ENCODE results near the gene POTEF.
"Not testable (repeated sequence)": the region's sequence is repeated elsewhere in the genome, so short reads cannot be mapped to it uniquely, and the experiment has no call there.

POTEF gene

DNA sequence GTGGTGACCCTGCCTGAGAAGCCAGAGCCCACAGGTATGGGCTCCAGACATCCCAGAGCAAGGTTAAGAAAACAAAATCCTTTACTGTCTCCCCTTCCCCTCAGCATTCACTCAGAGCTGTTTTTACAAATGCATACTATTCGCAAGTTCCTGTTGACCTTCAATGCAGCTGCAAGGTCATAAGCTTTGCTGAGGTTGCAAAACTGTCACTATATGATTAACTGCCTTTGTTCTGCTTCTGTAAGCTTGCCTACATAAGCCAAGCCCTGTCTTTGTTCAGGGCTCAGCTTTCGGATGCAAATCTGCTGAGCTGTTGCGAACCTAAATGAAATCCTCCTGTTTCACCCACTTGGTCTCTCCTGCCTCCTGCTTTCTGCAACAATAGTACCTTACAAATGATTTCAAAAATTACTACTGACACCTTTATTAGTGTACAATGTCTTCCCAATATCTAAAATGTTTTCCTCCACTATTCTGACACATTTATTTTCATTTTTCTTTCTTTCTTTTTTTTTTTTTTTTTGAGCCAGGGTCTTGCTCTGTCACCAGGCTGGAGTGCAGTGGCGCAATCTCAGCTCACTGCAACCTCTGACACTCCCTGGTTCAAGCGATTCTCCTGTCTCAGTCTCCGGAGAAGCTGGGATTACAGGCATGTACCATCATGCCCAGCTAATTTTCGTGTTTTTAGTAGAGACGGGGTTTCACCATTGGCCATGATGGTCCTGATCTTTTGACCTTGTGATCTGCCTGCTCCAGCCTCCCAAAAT lies 26.2 kb downstream of the POTEF start:
- DNase-seq = peak; percentile 0

- DNase-seq = not testable (repeated sequence)
Observed at GRCh38 chr2:130062645-130063044, 66.4 kb downstream of the POTEF start.

- DNase-seq = not testable (repeated sequence)
Observed at GRCh38 chr2:130059982-130060381, 69.0 kb downstream of the POTEF start.

DNA sequence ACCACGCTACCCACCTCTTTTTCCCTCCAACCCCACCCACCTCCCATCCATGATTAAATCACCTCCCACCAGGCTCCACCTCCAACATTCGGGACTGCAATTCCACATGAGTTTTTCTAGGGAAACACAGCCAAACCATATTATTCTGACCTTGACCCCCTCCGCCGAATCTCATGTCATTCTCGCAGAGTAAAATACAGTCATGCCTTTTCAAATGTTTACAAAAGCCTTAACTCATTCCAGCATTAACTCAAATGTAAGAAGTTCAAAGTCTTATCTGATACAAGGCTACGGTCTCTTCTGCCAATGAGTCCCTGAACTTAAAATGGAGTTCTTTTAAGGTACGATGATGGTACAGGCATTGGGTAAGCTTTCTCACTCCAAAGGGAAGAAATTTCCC lies 72.7 kb downstream of the POTEF start:
- DNase-seq = not testable (repeated sequence)

DNA sequence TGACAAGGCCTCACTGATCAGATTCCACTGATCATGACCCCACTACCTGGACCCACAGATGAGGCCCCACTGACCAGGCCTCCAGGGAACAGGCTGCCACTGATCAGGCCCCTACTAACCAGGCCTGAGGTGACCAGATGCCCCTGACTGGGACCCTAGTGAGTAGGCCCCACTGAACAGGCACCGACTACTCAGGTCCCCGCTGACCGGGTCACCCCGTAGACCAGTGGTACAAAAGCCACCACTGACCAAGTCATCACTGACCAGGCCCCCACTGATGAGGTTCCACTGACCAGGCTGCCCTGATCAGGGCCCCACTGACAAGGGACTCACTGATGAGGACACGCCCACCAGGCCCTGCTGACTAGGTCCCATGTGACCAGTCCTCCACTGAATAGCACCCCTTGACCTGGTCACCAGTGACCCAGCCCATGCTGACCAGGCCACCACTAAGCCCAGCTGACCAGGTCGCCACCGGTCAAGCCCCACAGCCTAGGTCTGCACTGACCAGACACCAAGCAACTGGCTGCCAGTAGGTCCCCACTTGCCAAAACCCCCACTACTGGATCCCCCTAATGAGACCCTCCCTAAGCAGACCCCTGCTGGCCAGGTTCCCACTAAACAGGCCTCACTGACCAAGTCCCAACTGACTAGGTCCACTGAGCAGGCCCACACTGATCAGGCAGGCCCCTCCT lies 75.7 kb downstream of the POTEF start:
- not testable (repeated sequence) for DNase-seq

DNA sequence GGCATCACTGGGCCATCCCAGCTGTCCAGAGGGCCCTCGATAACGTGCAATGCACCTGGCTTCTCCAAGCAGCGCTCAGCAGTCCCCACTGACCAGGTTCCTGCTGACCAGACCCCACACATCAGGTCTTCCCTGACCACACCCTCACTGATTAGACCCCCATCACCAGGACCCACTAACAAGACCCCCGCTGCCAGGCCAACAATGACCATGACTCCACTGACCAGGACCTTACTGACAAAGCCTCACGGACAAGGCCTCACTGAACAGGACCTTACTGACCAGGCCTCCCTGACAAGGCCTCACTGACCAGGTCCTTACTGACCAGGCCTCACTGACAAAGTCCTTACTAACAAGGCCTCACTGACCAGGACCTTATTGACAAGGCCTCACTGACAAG lies 76.6 kb downstream of the POTEF start:
- not testable (repeated sequence) for DNase-seq

DNA sequence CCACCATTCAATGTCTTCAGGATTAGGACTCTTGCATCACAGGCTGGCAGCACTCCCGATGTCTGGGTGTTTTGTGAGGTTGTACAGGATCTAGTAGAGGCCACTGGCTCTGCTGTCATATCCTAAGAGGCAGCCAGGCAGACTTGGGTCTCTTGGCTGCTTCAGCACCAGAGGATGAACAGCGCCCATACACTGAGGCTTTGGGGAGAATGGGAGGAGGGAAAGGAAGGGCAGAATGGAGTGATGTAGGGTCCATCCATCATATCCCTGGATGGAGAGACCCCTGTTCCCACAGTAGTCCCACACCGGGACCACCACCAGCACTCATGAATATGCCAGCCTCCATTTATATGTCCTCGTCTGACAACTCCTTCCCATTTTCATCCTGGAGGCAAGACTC lies 80.6 kb downstream of the POTEF start:
- DNase-seq = not testable (repeated sequence)

DNA sequence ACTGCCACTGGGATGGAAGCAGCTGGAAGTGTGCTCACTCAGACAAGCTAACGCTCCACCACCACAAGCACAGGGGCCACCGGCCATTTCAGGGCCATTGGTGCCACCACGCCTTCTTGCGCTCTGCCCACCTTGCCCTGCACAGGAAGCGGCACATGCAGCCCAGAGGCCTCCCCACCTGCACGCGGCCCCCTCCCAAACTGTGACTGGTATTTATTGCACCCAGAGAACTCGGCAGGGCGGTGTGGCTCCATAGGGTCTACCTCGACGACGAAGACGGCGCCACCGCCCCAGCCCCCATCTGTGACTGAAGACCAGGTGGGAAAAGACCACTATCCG lies 90.8 kb downstream of the POTEF start:
- not testable (repeated sequence) for DNase-seq

GRCh38 chr2:130025931-130026330 lies 103.1 kb downstream of the POTEF start:
- not testable (repeated sequence) for DNase-seq
